Hematopoietic multipotent progenitor cell treated with erythropoietin and hydrocortisone succinate and interleukin-3 and kit ligand, for 17 days (in vitro differentiated cells): ENCODE measurements around the gene FOXP1.

Source experiments
- DNase-seq: peaks from one replicate; pipeline ENCODE4 v3.0.0-alpha.2; 2015; ENCODE audit warnings: low spot score

The FOXP1 gene

GRCh38 chr3:71146673-71147072 lies 436.9 kb downstream of the FOXP1 start:
- DNase-seq = no peak

DNA sequence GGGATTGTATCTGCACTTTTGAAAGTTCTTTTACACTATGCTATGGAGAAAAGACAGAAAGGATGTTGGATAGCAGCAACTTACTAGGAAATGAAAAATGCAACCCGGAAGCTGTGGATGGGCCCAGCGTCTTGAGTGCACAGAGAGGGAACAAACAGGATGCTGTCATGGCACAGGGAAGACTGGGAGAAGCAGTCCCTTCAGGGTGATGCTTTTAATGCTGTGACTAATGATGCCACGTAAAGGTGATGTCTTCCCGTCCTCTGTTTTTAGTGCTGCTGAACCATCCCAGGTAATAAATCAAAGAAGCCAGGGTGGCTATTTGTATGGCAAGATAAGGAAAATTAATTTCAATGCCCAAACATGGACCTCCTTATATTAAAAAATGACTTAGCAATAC lies 437.6 kb downstream of the FOXP1 start:
- no peak for DNase-seq

- no peak for DNase-seq
Observed at GRCh38 chr3:71144525-71145253, 438.8 kb downstream of the FOXP1 start.

DNA sequence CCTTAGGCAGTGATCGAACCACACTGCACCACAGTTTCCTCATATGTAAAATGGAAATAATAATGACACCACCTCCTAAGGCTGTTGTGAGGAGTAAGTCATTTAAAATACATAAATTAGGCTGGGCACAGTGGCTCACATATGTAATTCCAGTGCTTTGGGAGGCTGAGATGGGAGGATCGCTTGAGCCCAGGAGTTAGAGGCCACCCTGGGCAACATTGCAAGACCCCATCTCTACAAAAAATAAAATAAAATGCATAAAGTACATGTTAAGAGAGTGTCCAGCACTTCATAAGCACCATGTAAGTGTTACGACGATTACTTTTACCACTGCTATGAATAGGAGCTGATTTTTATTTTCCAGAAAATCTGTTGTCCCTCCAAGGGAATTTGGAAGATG lies 440.0 kb downstream of the FOXP1 start:
- no peak for DNase-seq

GRCh38 chr3:71142441-71143161 lies 440.9 kb downstream of the FOXP1 start:
- DNase-seq = no peak

GRCh38 chr3:71140477-71140876 lies 443.1 kb downstream of the FOXP1 start:
- no peak for DNase-seq

DNA sequence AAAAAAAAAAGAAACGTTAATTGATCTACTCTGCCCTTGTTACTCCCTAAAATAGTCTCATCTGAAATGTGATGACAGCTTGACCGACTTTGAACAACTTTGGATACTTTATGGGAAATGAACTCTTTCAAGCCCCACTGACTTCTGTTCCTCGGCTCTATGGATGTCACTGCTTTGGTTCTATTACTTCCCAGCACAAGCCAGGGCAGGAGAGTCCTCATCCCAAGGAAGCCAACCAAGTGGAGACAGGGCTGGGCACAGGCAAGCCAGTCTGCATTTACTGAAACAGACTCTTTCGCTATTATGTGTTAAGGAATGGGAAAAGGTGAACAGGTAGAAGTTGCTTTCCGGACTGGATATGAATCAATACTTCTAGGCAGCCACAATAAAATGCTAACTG lies 444.0 kb downstream of the FOXP1 start:
- no peak for DNase-seq

GRCh38 chr3:71138410-71138809 lies 445.1 kb downstream of the FOXP1 start:
- DNase-seq = no peak

GRCh38 chr3:71136276-71136675 lies 447.3 kb downstream of the FOXP1 start:
- no peak for DNase-seq

GRCh38 chr3:71135373-71136088 lies 448.0 kb downstream of the FOXP1 start:
- DNase-seq = no peak

- DNase-seq = no peak
Observed at GRCh38 chr3:71134521-71134920, 449.0 kb downstream of the FOXP1 start.

DNA sequence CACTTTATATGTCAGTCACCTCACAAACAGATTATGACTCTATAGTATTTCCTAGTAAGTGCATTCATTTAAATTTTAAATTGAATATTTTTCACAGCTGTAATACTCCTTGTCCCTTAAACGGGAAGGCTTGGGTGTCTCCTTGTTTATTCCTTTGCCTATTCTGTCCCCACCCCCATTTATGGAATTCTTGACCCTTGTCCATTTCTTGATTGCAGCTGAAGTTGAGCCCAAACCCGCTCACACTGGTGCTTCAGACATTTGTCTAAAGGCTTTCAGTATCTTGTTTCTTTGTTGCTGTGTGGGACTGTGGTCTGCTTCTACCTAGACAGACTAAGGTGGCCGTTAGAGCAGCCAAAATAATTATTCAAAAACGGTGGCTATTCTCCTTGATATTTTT lies 449.7 kb downstream of the FOXP1 start:
- DNase-seq = no peak

- DNase-seq = no peak
Observed at GRCh38 chr3:71132995-71133730, 450.4 kb downstream of the FOXP1 start.

GRCh38 chr3:71131375-71132314 lies 451.9 kb downstream of the FOXP1 start:
- no peak for DNase-seq

- peak; percentile 72 for DNase-seq
Observed at GRCh38 chr3:71130471-71131374, 452.8 kb downstream of the FOXP1 start.

DNA sequence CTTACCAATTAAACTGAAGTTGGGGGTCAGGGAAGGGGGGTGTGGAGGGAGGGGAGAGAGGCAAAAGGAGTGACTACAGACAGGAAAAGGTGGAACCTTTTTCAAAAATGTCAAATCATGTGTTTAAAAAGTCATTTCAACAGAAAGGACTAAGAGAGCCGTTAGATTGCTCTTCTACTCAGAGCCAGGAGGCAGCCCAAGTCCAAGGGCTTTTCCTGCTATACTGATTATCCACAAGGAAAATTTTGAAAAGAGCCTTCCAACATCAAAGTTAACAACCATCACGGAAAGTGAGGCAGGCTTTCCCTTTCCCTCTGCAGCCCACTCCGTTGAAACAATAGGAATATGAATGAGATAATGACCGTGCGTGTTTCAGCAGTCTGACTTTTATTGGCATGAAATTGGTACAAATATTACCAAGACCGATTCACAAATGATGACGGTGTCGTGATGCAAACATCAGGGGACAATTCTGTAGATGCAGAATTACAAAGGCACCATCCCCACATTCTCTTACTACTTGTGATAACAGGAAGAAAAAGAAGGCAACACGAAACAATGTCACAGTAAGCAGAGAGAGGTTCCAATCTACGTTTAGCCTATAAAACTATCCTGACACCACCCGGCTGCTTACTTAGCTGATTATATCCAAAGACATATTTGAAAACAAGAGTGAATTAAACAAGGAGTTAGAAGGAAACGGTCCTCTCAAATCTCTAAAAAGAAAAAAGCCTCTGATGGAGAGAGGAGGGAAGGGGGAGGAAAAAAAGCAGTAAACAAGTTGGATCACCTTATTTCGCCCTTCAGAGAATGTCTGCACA lies 453.7 kb downstream of the FOXP1 start:
- DNase-seq = peak; percentile 62

DNA sequence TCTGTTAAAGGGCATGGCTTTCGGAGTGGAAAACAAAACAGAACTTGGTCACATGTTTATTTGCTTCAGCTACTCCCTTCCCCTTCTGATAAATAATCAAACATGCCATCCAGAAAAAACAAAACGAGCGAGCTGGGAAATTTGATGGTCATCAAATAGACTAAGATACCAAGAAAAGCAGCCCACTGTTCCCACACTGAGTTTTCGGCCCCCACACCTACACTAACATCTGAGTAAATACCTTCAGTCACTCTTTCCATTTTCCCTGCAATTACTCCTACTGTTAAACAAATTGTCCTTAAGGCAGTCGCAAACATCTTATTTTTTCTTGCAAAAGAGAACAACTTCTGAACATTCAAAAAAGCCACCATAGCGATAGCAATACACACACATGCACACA lies 454.6 kb downstream of the FOXP1 start:
- peak; percentile 64 for DNase-seq

DNA sequence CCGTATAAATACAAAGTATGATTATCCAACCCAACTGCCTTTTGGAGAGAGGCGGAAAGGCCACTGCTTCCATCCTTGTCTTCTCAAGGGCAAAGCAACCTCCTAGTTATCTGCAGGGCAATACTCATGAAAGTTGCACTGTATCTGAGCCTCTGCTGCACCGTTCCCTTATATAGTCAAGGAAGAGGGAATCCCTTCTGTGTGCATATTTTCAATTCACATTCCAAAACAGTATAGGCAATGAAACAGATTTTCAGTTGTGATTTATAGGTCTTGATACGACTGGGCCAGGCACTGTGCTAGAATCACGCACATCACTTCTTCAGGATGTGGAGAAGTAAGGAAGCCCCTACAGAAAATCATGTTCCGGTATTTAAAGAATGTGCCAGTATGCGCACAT lies 455.7 kb downstream of the FOXP1 start:
- DNase-seq = no peak
